ENCODE measurements around the gene CCDC86.

DNA sequence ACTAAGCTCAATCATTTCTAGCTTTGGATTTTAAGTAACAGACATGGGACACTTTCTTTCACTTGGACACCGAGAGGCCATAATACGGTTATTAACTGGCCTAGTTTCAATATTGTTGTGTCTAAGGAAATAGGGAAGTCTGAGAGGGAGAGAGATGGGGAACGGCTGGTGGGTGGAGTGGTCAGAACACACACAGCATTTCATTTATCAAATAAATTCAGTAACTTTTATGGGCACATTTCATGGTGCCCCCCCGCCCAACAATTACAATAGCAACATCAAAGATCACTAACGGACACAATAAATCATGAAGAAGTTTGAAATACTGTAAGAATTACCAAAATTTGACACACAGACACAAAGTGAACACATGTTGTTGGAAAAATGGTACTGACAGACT is 53.8 kb downstream of the CCDC86 start:
- TF ChIP-seq EZH2 (IDR thresholded peaks at IDR 0.05), result no peak
- TF ChIP-seq FOXP2 (optimal IDR thresholded peaks at IDR 0.05; ENCODE audit: control extremely low read depth, extremely low read length, insufficient read depth), result no peak
